Type B pancreatic cell (in vitro differentiated cells): ENCODE results near the gene APOC3. TPM values are rescaled to one million over a fixed set of nuclear protein-coding genes. Genes with fewer than 3 reads are reported as not detected.

Experiments
- DNase-seq: peaks from one replicate; pipeline ENCODE4 v3.0.0; 2021; ENCODE audit warnings: mixed read lengths; ENCODE audit not compliant: unreplicated experiment; ENCODE audit errors: extremely low spot score
- H3K27ac Mint-ChIP-seq: 2 replicates; pipeline ENCODE4 v1.8.0; 2021; ENCODE audit warnings: mild to moderate bottlenecking, mixed read lengths
- H3K27me3 Mint-ChIP-seq: 2 replicates; pipeline ENCODE4 v1.8.0; 2021; ENCODE audit warnings: mixed read lengths
- H3K36me3 Mint-ChIP-seq: 2 replicates; pipeline ENCODE4 v1.8.0; 2021; ENCODE audit warnings: mixed read lengths
- H3K4me1 Mint-ChIP-seq: one replicate; pipeline ENCODE4 v1.8.0; 2021; ENCODE audit warnings: mixed read lengths; ENCODE audit not compliant: unreplicated experiment
- H3K4me3 Mint-ChIP-seq: 2 replicates; pipeline ENCODE4 v1.8.0; 2021; ENCODE audit warnings: mild to moderate bottlenecking, mixed read lengths
- H3K9me3 Mint-ChIP-seq: 2 replicates; pipeline ENCODE4 v1.8.0; 2021; ENCODE audit warnings: mixed read lengths
- total RNA-seq: library from RNA; stranded (reverse); gene quantifications from 2 replicates; pipeline ENCODE4 v1.2.1, GENCODE V29; 2021; ENCODE audit warnings: low replicate concordance
- TF ChIP-seq, protein P1 (sequence below): fragments of 200-600 bp; sonication (generic); conservative IDR thresholded peaks from 2 replicates; pipeline ENCODE4 v1.5.0; 2021; ENCODE audit warnings: antibody characterized with exemption, mild to moderate bottlenecking

The APOC3 gene
- total RNA-seq, 1 donor from 2014 or later = 21.6 TPM

DNA sequence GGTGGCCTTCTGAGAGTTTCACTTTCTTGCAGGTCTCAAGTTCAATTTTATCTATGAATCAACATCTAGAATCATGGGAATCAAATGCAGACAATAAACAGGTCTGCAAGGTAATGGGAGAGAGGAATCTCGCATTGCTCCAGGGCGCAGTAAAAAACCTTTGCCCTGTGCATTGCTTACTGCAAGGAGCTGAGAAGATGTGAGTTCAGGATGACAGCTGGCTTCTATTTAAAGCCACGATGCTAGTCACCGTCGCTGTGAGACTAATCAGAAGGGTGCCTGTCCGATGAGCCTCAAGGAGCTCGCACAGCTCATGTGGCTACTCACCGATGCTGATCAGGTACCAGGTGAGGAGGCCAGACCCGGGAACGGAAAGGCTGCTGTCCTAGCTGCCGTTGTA lies 37.9 kb downstream of the APOC3 start:
- no peak overlapping the region for H3K4me3 Mint-ChIP-seq
- H3K4me1 Mint-ChIP-seq = no peaks in the 10 kb centered on the region
- no peaks in the 10 kb centered on the region for H3K27me3 Mint-ChIP-seq
- H3K36me3 Mint-ChIP-seq = peaks cover 29% of the 10 kb centered on the region
- no peak overlapping the region for H3K27ac Mint-ChIP-seq
- no peaks in the 10 kb centered on the region for H3K9me3 Mint-ChIP-seq
- no peak for DNase-seq
- TF ChIP-seq, protein P1, sequence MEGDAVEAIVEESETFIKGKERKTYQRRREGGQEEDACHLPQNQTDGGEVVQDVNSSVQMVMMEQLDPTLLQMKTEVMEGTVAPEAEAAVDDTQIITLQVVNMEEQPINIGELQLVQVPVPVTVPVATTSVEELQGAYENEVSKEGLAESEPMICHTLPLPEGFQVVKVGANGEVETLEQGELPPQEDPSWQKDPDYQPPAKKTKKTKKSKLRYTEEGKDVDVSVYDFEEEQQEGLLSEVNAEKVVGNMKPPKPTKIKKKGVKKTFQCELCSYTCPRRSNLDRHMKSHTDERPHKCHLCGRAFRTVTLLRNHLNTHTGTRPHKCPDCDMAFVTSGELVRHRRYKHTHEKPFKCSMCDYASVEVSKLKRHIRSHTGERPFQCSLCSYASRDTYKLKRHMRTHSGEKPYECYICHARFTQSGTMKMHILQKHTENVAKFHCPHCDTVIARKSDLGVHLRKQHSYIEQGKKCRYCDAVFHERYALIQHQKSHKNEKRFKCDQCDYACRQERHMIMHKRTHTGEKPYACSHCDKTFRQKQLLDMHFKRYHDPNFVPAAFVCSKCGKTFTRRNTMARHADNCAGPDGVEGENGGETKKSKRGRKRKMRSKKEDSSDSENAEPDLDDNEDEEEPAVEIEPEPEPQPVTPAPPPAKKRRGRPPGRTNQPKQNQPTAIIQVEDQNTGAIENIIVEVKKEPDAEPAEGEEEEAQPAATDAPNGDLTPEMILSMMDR = no peak

DNA sequence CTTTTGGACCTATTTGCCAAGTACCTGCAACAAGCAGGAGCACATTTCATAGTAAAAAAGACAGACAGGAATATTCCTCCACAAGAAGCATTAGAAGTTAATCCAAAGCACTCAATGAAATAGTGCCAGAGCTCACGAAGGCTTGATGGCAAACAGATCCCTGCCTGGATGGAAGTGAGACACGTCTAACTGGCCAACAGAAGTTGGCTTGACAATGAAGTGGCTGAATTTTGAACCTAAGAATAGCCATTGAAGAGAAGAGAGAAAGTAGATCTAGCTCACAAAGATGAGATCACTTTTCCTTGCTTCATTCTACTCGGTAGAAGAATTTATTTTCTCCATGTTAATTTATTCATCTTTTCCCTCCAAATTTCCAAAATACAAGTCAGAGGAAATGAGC lies 38.4 kb downstream of the APOC3 start:
- H3K27ac Mint-ChIP-seq = no peak overlapping the region
- no peak overlapping the region for H3K4me3 Mint-ChIP-seq
- TF ChIP-seq, protein P1 = no peak
- H3K27me3 Mint-ChIP-seq = no peaks in the 10 kb centered on the region
- peaks cover 33% of the 10 kb centered on the region for H3K36me3 Mint-ChIP-seq
- DNase-seq = no peak
- H3K4me1 Mint-ChIP-seq = no peaks in the 10 kb centered on the region
- no peaks in the 10 kb centered on the region for H3K9me3 Mint-ChIP-seq

DNA sequence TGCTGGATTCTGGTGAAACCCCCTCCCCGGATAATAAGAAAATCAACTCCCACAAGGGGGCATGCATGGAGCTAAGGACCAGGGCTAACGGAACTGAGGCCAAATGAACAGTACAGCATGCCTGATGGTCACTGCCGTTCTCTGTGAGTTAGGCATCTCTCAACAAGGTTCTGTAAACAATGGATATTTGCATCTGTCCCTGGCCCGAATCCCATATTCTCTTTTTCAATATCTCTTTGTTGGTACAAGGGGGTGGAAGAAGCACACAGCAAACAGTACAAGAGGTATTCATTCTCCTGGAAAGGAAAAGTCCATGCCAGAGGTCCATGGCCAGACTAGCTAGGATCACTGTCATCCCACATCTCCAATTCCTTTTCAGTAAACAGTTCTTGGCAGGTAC lies 39.9 kb downstream of the APOC3 start:
- Mint-ChIP-seq H3K27me3 (no peaks in the 10 kb centered on the region), H3K4me1 (no peaks in the 10 kb centered on the region), H3K4me3 (no peak overlapping the region), H3K9me3 (no peaks in the 10 kb centered on the region), H3K36me3 (peaks cover 36% of the 10 kb centered on the region), H3K27ac (no peak overlapping the region)
- TF ChIP-seq, protein P1 = no peak
- DNase-seq = no peak

DNA sequence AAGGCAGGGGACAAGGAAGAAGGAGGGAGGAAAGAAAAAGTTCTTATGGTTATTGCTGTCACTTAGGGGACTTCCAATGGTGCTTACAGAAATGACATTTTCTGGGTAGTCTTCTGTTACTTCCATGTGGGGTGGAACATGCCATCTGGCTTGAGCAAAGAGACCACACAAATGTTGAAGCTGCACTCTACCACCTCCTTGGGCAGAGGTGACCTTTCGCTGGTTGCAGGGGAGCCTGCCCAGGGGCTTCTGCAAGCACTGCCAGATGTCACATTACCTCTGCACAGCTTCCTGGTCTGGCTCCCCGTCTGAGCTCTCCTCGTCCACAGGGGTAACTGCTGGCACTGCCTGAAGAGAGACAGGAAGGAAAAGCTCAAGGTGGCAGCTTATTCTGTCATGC lies 40.3 kb downstream of the APOC3 start:
- Mint-ChIP-seq H3K36me3 (peaks cover 38% of the 10 kb centered on the region), H3K4me3 (no peak overlapping the region), H3K27ac (no peak overlapping the region), H3K4me1 (no peaks in the 10 kb centered on the region), H3K27me3 (no peaks in the 10 kb centered on the region), H3K9me3 (no peaks in the 10 kb centered on the region)
- TF ChIP-seq, protein P1 = no peak
- no peak for DNase-seq

DNA sequence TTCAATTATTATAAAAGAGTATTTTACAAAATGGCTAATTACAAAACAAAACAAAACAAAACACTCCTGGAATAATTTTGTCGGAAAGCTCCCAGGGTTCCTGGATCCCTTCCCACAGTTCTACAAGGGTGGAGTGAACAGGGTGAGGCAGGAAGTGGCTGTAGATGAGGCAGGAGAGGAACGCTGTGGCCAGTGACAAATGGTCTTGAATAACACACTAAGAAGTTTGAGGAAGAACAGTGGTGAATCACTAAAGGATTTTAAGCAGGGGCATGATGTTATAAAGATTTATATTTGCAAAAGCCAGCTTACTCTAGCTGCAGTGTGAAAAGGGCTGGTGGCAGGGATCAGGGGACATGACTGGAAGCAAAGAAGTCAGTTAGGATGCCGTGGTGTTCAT lies 41.5 kb downstream of the APOC3 start:
- H3K36me3 Mint-ChIP-seq = peaks cover 41% of the 10 kb centered on the region
- H3K9me3 Mint-ChIP-seq = no peaks in the 10 kb centered on the region
- TF ChIP-seq, protein P1 = no peak
- DNase-seq = no peak
- H3K4me3 Mint-ChIP-seq = no peak overlapping the region
- no peak overlapping the region for H3K27ac Mint-ChIP-seq
- H3K27me3 Mint-ChIP-seq = no peaks in the 10 kb centered on the region
- H3K4me1 Mint-ChIP-seq = no peaks in the 10 kb centered on the region

DNA sequence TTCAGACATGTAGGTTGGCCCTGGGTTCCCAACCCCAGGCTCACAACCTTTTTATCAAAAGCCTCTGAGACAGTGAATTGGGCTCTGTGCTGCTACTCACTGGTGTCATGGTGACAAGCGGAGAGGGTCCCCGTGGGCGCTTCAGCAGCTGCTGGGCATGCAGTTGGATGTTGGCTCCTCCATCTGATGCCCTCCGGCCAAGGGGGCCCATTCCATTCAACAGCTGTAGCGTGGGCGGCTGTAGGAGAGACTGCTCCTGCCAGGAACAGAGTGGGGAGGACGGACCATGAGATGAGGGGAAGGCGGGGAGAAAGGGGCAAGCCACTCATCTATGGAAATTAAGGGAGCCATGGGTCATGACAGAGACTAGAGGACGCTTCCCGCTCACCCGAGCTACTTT lies 43.7 kb downstream of the APOC3 start:
- Mint-ChIP-seq H3K36me3 (peaks cover 36% of the 10 kb centered on the region), H3K27me3 (no peaks in the 10 kb centered on the region), H3K4me1 (no peaks in the 10 kb centered on the region), H3K27ac (no peak overlapping the region), H3K4me3 (no peak overlapping the region), H3K9me3 (no peaks in the 10 kb centered on the region)
- no peak for DNase-seq
- TF ChIP-seq, protein P1 = no peak
